Activated naive CD4-positive, alpha-beta T cell treated with anti-CD3 and anti-CD28 coated beads for 36 hours (primary cell): Measurements from ENCODE around the gene DTX3. TPM values are rescaled to one million over a fixed set of nuclear protein-coding genes. Genes with fewer than 3 reads are reported as not detected.
A peak's percentile ranks its signal among the peaks of the same experiment; 100 is the strongest.
"Not testable (repeated sequence)": the region's sequence is repeated elsewhere in the genome, so short reads cannot be mapped to it uniquely, and the experiment has no call there.

ENCODE experiments used
- CTCF ChIA-PET: fragments of 350-600 bp; sonication (Branson Sonifier 250); formaldehyde crosslinking; loops from one replicate; lab custom pipeline; 2021; ENCODE audit warnings: antibody characterized with exemption; lab: Charles Lee
- DNase-seq: peaks from one replicate; pipeline ENCODE4 v3.0.0-alpha.2; 2020
- H3K27ac Mint-ChIP-seq: one replicate; pipeline ENCODE4 v1.8.0; 2021; ENCODE audit warnings: mild to moderate bottlenecking, mixed read lengths
- H3K27me3 Mint-ChIP-seq: one replicate; pipeline ENCODE4 v1.8.0; 2021; ENCODE audit warnings: low read depth, mixed read lengths
- H3K36me3 Mint-ChIP-seq: one replicate; pipeline ENCODE4 v1.8.0; 2021; ENCODE audit warnings: low read depth, mixed read lengths
- H3K4me1 Mint-ChIP-seq: one replicate; pipeline ENCODE4 v1.8.0; 2021; ENCODE audit warnings: low read depth, mixed read lengths
- H3K4me3 Mint-ChIP-seq: one replicate; pipeline ENCODE4 v1.8.0; 2021; ENCODE audit warnings: mild to moderate bottlenecking, moderate library complexity, mixed read lengths
- H3K9me3 Mint-ChIP-seq: one replicate; pipeline ENCODE4 v1.8.0; 2021; ENCODE audit warnings: mixed read lengths
- intact Hi-C: fragments of 100-400 bp; cut with micrococcal nuclease; formaldehyde crosslinking; loops from one replicate; pipeline ENCODE4 v1.15.1; 2023
- total RNA-seq, 2 experiments: library from RNA; stranded (reverse); gene quantifications; one replicate each; pipeline ENCODE4 v1.2.3, GENCODE V29; 2021

The DTX3 gene
- total RNA-seq, 2 experiments from 2014 or later, result 15.8 to 16.2 TPM

DNA sequence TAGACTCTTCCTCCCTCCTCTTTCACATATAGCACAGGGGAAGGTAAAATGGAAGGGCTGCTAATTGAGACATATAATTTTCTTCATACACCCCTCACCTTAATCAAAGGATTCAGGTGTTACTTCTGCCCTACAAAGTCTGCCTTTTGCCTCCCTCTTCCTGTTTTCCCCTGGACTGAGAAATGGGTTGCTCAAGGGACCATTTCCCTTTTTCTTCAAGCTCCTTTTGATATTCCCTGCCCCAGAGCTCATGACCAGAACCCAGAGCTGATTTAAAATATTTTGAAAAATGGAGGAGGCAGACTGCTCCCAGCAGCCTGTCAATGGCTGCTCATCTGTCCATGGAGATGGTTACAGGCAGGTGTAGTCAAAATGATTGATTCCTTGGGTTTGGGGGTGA is 19.9 kb upstream of the DTX3 start:
- Mint-ChIP-seq H3K4me1 (no peaks in the 10 kb centered on the region), H3K9me3 (no peaks in the 10 kb centered on the region), H3K36me3 (no peaks in the 10 kb centered on the region), H3K4me3 (no peak overlapping the region), H3K27me3 (peaks cover 3% of the 10 kb centered on the region), H3K27ac (no peak overlapping the region)
- CTCF ChIA-PET, result interaction anchor here (0.6 to 7.0 kb wide), 23 partner anchors 8 to 341 kb away, joined by 3 to 101 read pairs (median 4); partner anchors contain the start of genes B4GALNT1, OS9 and PIP4K2C
- intact Hi-C loops, result loop anchor here (5.0 kb wide), 1 partner anchor 198 kb away; the partner anchor contains the start of gene TSFM
- no peak for DNase-seq

DNA sequence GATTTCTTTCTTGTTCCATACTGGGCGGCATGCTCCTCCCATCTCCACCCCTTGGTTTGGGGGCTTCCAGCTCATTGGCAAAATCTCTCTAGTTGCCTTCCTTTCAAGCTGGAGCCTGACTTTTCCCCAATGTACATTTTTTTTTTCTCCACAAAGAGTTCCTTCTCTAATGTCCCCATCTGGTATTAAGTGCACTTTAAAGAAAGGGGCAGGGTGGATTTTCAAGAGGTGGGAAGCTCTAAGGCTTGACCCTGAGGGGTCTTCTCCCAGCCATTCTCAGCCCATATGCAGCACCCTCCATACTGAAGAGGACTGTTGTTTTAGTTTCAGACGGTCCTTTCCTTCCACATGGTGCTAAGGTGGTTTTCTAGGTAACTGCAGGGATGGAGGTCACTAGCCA is 19.5 kb upstream of the DTX3 start:
- Mint-ChIP-seq H3K4me3 (no peak overlapping the region), H3K27me3 (peaks cover 3% of the 10 kb centered on the region), H3K4me1 (no peaks in the 10 kb centered on the region), H3K36me3 (no peaks in the 10 kb centered on the region), H3K9me3 (no peaks in the 10 kb centered on the region), H3K27ac (no peak overlapping the region)
- CTCF ChIA-PET, result interaction anchor here (0.6 to 7.0 kb wide), 22 partner anchors 8 to 340 kb away, joined by 3 to 101 read pairs (median 4); partner anchors contain the start of genes B4GALNT1, OS9 and PIP4K2C
- DNase-seq, result no peak
- intact Hi-C loops, result no loop called here

DNA sequence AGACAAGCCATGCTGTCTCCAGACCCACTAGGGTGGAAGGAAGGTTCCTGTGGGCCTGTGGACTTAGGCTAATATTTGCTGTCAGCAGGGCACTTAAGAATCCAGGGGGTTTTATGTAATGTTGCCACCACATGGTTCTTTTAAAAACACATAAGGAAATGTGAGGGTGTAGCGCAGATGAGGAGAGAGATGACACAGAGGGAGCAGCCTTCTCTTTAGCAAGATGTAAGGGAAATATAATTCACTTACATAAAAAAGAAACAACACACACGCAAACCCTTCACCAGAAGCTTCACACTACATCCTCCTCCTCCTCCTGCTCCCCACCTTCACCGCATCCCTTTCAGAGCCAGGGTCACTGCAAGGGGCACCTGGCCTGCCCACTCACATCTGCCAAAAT is 18.5 kb upstream of the DTX3 start:
- H3K4me3 Mint-ChIP-seq, result no peak overlapping the region
- H3K9me3 Mint-ChIP-seq, result no peaks in the 10 kb centered on the region
- H3K4me1 Mint-ChIP-seq, result peaks cover 5% of the 10 kb centered on the region
- no peaks in the 10 kb centered on the region for H3K36me3 Mint-ChIP-seq
- DNase-seq, result no peak
- H3K27ac Mint-ChIP-seq, result no peak overlapping the region
- CTCF ChIA-PET, result interaction anchor here (0.7 to 7.0 kb wide), 4 partner anchors 7 to 110 kb away, joined by 4 to 101 read pairs (median 34); partner anchors contain the start of gene PIP4K2C
- peaks cover 3% of the 10 kb centered on the region for H3K27me3 Mint-ChIP-seq
- intact Hi-C loops, result no loop called here

DNA sequence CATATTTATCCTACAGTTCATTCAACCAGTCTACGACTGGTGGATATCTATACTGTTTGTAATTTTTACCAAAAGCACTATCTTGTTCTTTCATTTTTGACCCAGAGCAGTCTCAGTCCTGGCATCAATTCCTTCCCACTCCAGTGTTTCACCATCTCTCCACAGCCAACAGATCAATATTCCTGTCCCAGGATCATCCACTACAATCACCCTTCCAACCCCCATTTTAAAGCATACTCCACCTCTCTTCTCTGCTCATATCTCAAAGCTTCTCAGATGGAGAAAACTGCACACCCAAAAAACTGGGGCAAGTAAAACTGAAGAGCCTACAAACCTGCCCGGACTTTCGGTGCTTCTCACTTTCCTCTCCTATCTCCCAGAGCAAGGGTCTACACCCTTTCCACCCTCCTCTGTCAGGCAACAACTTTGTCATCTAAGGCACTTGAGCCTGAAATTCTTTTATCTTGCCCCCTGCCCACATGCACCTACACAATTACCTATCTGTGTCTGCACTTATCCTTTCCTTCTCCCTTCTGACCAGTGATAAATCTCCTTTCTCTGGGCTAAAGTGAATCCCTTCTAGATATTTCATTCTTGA is 17.7 kb upstream of the DTX3 start:
- intact Hi-C loops, result no loop called here
- peaks cover 3% of the 10 kb centered on the region for H3K27me3 Mint-ChIP-seq
- no peak overlapping the region for H3K4me3 Mint-ChIP-seq
- no peak overlapping the region for H3K27ac Mint-ChIP-seq
- no peaks in the 10 kb centered on the region for H3K36me3 Mint-ChIP-seq
- H3K4me1 Mint-ChIP-seq, result peaks cover 10% of the 10 kb centered on the region
- no peak for DNase-seq
- CTCF ChIA-PET, result no interaction called here
- no peaks in the 10 kb centered on the region for H3K9me3 Mint-ChIP-seq

DNA sequence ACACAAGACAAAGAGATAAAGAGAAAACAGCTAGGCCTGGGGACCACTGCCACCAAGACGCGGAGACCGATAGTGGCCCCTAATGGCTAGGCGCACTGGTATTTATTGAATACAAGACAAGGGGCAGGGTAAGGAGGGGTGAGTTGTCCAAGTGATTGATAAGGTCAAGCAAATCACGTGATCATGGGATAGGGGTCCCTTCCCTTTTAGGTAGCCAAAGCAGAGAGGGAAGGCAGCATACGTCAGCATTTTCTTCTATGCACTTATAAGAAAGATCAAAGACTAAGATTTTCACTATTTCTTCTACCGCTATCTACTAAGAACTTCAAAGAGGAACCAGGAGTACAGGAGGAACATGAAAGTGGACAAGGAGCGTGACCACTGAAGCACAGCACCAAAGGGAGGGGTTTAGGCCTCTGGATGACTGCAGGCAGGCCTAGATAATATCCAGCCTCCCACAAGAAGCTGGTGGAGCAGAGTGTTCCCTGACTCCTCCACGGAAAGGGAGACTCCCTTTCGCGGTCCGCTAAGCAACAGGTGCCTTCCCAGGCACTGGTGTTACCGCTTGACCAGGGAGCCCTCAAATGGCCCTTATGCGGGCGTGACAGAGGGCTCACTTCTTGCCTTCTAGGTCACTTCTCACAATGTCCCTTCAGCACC is 15.5 kb upstream of the DTX3 start:
- DNase-seq, H3K9me3 Mint-ChIP-seq, H3K4me3 Mint-ChIP-seq, H3K27ac Mint-ChIP-seq, H3K36me3 Mint-ChIP-seq, H3K27me3 Mint-ChIP-seq, intact Hi-C loops: not testable (repeated sequence)
- H3K4me1 Mint-ChIP-seq, result peaks cover 21% of the 10 kb centered on the region
- CTCF ChIA-PET, result interaction anchor here (0.6 to 1.6 kb wide), 3 partner anchors 8 to 48 kb away, joined by 3 to 5 read pairs (median 4); no protein-coding TSS in a partner anchor

DNA sequence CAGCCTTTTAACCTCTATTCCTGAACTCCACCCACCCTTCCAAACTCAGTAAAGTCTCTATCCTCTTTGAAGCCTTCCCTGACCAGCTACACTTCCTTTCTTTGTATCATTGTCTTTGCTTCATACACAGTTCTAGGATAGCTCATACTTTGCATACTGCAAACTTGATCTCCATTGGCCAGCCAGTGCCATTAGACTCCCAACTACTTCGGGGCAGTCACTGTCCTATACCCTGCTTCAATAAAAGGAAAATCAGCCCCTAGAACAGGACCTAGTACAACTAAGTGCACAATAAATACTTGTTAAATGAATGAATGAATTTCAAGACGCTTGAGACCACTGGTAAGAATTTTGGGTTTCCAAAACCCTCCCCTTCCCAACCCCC is 14.2 kb upstream of the DTX3 start:
- intact Hi-C loops, result loop anchor here (2.0 to 5.0 kb wide), 3 partner anchors 14 to 247 kb away; partner anchors contain the start of gene DTX3
- Mint-ChIP-seq H3K36me3 (no peaks in the 10 kb centered on the region), H3K4me1 (peaks cover 21% of the 10 kb centered on the region), H3K9me3 (no peaks in the 10 kb centered on the region), H3K4me3 (peak overlapping the region; percentile 82), H3K27ac (peak overlapping the region; percentile 73), H3K27me3 (no peaks in the 10 kb centered on the region)
- no peak for DNase-seq
- CTCF ChIA-PET, result interaction anchor here (0.5 to 1.6 kb wide), 3 partner anchors 9 to 30 kb away, joined by 3 to 5 read pairs (median 4); no protein-coding TSS in a partner anchor

DNA sequence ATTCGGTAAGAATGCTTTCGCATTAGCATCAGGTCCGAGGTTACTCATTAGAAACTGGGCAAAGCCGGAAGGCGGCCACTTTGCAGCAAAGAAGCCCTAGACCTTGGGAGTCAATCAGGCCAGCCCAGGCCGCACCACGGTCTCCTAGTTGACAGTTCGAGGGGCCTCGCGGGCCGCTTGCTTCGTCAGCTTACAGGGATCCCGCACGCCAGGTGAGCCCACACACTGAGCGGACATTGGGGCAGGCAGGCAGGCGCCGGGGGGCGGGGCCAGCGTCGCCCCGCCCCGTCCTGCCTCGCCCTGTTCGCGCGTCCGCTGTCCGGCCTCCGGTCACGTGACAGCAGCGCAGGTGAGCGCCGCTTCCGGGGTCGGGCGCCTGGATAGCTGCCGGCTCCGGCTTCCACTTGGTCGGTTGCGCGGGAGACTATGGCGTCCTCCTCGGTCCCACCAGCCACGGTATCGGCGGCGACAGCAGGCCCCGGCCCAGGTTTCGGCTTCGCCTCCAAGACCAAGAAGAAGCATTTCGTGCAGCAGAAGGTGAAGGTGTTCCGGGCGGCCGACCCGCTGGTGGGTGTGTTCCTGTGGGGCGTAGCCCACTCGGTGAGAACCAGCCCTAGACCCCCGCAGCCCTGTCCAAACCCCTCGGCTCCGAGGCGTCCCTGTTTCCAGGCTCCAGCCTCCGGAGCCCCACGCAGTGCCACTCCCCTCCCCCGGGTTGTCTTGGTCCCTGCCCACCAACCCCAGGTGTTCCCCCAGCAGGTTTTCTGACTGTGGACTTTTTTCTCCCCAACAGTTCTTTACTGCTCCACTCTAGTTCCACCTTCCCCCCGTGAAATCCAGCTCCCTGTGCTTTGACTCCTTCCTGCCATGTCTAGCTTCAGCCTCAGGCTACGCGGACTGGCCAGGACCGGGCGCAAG is 13.5 kb upstream of the DTX3 start, which contains the start of gene PIP4K2C:
PIP4K2C (plus strand) TSS at position 329 of the 918 bp plus-strand sequence; CDS start at position 427, 98 bp downstream.
- Mint-ChIP-seq H3K27ac (peak within 1 kb of the TSS; percentile 73), H3K4me1 (peaks cover 21% of the 10 kb centered on the region), H3K9me3 (no peaks in the 10 kb centered on the region), H3K4me3 (peak within 1 kb of the TSS; percentile 82), H3K36me3 (peaks cover 3% of the 10 kb centered on the region), H3K27me3 (no peaks in the 10 kb centered on the region)
- DNase-seq, result peak; percentile 83
- CTCF ChIA-PET, result interaction anchor here (1.2 to 3.7 kb wide), 4 partner anchors 8 to 169 kb away, joined by 3 to 60 read pairs (median 4); no protein-coding TSS in a partner anchor
- intact Hi-C loops, result loop anchor here (1.0 to 5.0 kb wide), 8 partner anchors 8 to 246 kb away; partner anchors contain the start of genes ARHGEF25, DCTN2, DTX3 and MBD6

DNA sequence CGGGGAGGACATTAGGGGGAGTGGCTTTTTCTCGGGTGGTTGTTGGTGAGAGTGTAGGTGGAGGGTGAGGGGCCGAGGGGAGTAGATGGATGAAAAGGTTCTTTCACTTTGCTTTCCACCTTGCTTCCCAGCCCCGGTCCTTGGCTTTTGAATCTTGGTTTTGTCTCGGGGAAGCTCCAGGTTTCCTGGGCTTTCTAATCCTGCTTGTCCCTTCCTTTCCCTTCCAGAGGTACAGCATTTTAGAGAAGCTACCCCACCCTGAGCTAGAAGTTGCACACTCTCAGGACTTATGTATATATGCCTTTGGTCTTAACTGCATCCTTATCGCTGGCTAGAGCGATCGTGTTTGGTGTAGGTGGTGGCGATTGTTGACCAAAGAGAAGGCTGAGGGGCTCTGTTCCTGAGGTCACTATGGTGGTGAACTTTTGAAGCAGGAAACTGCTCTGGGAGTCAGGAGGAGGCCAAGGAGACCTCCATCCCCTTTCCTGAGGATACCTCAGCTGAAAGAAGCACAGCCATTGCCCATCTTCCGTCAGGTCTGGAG is 12.8 kb upstream of the DTX3 start:
- intact Hi-C loops, result loop anchor here (1.0 to 5.0 kb wide), 8 partner anchors 9 to 245 kb away; partner anchors contain the start of genes ARHGEF25, DCTN2, DTX3 and MBD6
- Mint-ChIP-seq H3K27me3 (no peaks in the 10 kb centered on the region), H3K36me3 (peaks cover 3% of the 10 kb centered on the region), H3K4me1 (peaks cover 21% of the 10 kb centered on the region), H3K9me3 (no peaks in the 10 kb centered on the region), H3K4me3 (peak overlapping the region; percentile 82), H3K27ac (peak overlapping the region; percentile 28)
- CTCF ChIA-PET, result interaction anchor here (0.6 to 3.7 kb wide), 8 partner anchors 9 to 168 kb away, joined by 3 to 60 read pairs (median 4); partner anchors contain the start of gene B4GALNT1
- no peak for DNase-seq

DNA sequence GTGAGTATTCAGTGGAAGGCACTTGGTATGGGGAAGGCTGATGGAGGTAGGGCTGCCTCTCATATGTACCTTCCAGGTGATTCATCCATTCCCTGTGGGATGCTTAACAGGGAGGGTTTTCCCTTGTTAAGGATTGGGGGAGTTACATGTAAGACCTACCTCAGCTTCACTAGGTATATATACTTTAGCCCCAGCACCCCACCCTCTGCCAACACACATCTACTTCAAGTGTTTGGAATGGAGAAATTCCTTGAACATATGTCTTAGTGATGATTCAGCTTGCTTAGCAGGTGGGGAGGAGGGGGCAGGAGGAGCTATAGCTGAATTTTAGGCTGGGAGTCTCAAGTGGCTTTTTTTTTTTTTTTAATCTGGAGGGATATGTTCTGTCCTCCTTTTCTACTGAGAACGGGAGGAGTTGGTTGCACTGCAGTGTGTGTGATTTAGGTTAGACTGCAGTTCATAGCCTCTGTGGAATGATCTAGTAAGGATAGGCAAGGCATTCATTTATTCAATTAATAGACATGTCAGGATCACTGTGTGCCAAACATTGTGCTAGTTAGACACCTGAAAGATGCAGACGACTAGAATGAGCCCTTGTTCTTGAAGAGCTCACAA is 12.0 kb upstream of the DTX3 start:
- no peak for DNase-seq
- Mint-ChIP-seq H3K9me3 (no peaks in the 10 kb centered on the region), H3K27me3 (no peaks in the 10 kb centered on the region), H3K36me3 (peaks cover 4% of the 10 kb centered on the region), H3K4me3 (peak overlapping the region; percentile 82), H3K27ac (no peak overlapping the region), H3K4me1 (peaks cover 21% of the 10 kb centered on the region)
- intact Hi-C loops, result loop anchor here (5.0 kb wide), 1 partner anchor 245 kb away; no protein-coding TSS in a partner anchor
- CTCF ChIA-PET, result interaction anchor here (0.6 to 3.7 kb wide), 8 partner anchors 10 to 167 kb away, joined by 3 to 60 read pairs (median 5); partner anchors contain the start of gene B4GALNT1

DNA sequence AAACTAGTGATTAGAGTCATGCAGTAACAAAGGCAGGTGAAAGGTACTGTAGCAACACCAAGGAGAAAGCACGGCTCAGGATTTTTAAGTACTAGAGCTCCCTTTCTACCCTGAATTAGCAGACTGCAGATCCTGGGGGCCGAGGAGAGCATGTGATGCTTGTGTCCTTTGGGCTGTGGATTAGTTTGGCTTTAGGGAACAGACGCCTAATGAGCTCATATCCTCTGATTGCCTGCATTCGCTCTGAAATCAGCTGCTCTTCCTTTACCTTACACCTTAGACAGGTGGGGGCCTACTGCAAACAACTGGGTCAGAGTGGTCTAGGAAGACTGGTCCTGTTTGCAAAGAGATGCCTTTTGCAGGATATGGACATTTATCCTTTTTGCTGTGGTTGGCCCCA is 11.4 kb upstream of the DTX3 start:
- Mint-ChIP-seq H3K27me3 (no peaks in the 10 kb centered on the region), H3K4me3 (no peak overlapping the region), H3K27ac (no peak overlapping the region), H3K9me3 (no peaks in the 10 kb centered on the region), H3K4me1 (peaks cover 21% of the 10 kb centered on the region), H3K36me3 (peaks cover 7% of the 10 kb centered on the region)
- CTCF ChIA-PET, result interaction anchor here (1.1 to 3.7 kb wide), 5 partner anchors 10 to 39 kb away, joined by 3 to 60 read pairs (median 7); partner anchors contain the start of gene B4GALNT1
- intact Hi-C loops, result loop anchor here (5.0 kb wide), 1 partner anchor 244 kb away; no protein-coding TSS in a partner anchor
- DNase-seq, result no peak

DNA sequence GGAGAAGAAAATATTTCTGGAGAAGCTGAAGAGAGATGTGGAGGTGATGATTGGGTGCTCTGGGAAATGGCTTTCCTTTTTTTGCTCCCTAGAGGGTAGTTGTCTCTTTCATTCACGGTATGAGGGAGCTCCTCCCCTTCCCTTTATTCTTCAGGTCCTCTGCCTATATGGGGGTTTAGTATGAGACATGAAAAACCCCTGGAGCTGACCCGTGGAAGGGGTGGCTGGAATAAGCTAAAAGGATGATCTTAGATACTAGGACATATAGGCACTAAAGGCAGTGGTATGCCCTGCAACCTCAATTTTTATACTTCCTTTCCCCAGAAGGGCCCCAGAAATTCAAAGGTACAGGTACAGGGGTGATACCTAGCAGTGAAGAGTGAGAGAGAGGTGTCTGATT is 4.2 kb upstream of the DTX3 start:
- Mint-ChIP-seq H3K27me3 (no peaks in the 10 kb centered on the region), H3K9me3 (no peaks in the 10 kb centered on the region), H3K4me1 (peaks cover 17% of the 10 kb centered on the region), H3K4me3 (no peak overlapping the region), H3K36me3 (peaks cover 12% of the 10 kb centered on the region), H3K27ac (no peak overlapping the region)
- intact Hi-C loops, result no loop called here
- no peak for DNase-seq
- CTCF ChIA-PET, result interaction anchor here (0.7 to 2.3 kb wide), 3 partner anchors 11 to 20 kb away, joined by 3 to 11 read pairs (median 6); partner anchors contain the start of gene ARHGEF25
